Transverse colon (tissue), 4 donors: Measurements from ENCODE around the gene PHPT1. TPM values are rescaled to one million over a fixed set of nuclear protein-coding genes. Genes with fewer than 3 reads are reported as not detected.

ENCODE experiments used
- DNase-seq: peaks from one replicate; pipeline ENCODE4 v3.0.0-alpha.2; 2019
- H3K27ac ChIP-seq, 4 donors: fragments of 200-600 bp; sonication (generic); 2 replicates each; pipeline ENCODE4 v1.5.1; 2016 to 2018; ENCODE audit warnings: inconsistent platforms in 4 of 4
- H3K27me3 ChIP-seq: fragments of 200-600 bp; sonication (generic); 2 replicates; pipeline ENCODE4 v1.5.1; 2017; ENCODE audit warnings: inconsistent platforms
- H3K36me3 ChIP-seq, 4 donors: fragments of 200-600 bp; sonication (generic); 2 replicates each; pipeline ENCODE4 v1.5.1; 2017 to 2019; ENCODE audit warnings: inconsistent platforms in 4 of 4
- H3K4me1 ChIP-seq, 4 donors: fragments of 200-600 bp; sonication (generic); 2 replicates each; pipeline ENCODE4 v1.5.1; 2017 to 2020; ENCODE audit warnings: inconsistent platforms in 4 of 4
- H3K4me3 ChIP-seq, 4 donors: fragments of 200-600 bp; sonication (generic); 1 replicate in 1 of 4; 2 replicates in 3 of 4; pipeline versions ENCODE4 v1.5.1 to v1.6.1; 2017 to 2019; ENCODE audit warnings: inconsistent platforms in 4 of 4
- H3K9me3 ChIP-seq, 2 donors: fragments of 200-600 bp; sonication (generic); 2 replicates each; pipeline ENCODE4 v1.5.1; 2017 to 2019; ENCODE audit warnings: inconsistent platforms in 2 of 2
- CTCF ChIP-seq, 5 experiments: fragments of 200-600 bp in 3 of 5; fragments of 450-650 bp in 2 of 5; sonication (generic) in 3 of 5; IDR thresholded peaks; 1 replicate in 2 of 5; 2 replicates in 3 of 5; pipeline ENCODE4 v1.5.1; 2016 to 2017; ENCODE audit warnings: antibody characterized with exemption in 5 of 5, inconsistent platforms in 3 of 5, mild to moderate bottlenecking in 2 of 5, moderate library complexity in 1 of 5
- EP300 ChIP-seq: sonication (generic); formaldehyde crosslinking; IDR thresholded peaks from one replicate; pipeline ENCODE4 v1.6.1; 2017; ENCODE audit warnings: antibody characterized with exemption, low read depth
- POLR2A ChIP-seq: fragments of 450-650 bp; IDR thresholded peaks from one replicate; pipeline ENCODE4 v1.6.1; 2016; ENCODE audit warnings: antibody characterized with exemption, mild to moderate bottlenecking, moderate library complexity
- POLR2AphosphoS5 ChIP-seq, 3 donors: sonication (generic); formaldehyde crosslinking; IDR thresholded peaks; one replicate each; pipeline ENCODE4 v1.6.1; 2016; ENCODE audit warnings: antibody characterized with exemption in 3 of 3
- WGBS, 2 donors: methylation state at CpG; one replicate each; pipeline ENCODE4 v1.1.5; 2018; ENCODE audit warnings: low coverage in 1 of 2; 5-methylcytosine and 5-hydroxymethylcytosine counted together
- in situ Hi-C, 4 donors: fragments of 200-750 bp; cut with MboI; loops; one replicate each; pipeline versions ENCODE4 v1.15.0 to v1.15.1; 2017; ENCODE audit warnings: low sequenced_read_pairs in 3 of 4, low pct_ligation_motif_present in 1 of 4, low pct_unique_long_range_greater_than_20kb in 1 of 4
- intact Hi-C: fragments of 100-400 bp; cut with DNase I; formaldehyde crosslinking; loops from one replicate; pipeline ENCODE4 v1.15.1; 2023; ENCODE audit warnings: low total_unique reads
- total RNA-seq, 4 donors: library from RNA; depleted of rRNA; stranded (reverse); fragments of >200 nt; gene quantifications; one replicate each; pipeline ENCODE4 v1.1.0, GENCODE V29; 2016

Gene PHPT1
- total RNA-seq, 4 donors from 2014 or later: 69.7 to 134 (median 107) TPM

GRCh38 chr9:136803551-136804508 lies 45.4 kb upstream of the PHPT1 start:
- H3K4me3 ChIP-seq: no peak overlapping the region
- H3K27me3 ChIP-seq: peaks cover 37% of the 10 kb centered on the region
- peaks cover 20 to 44% (median 39%) of the 10 kb centered on the region in 4 donors for H3K4me1 ChIP-seq
- no peak for DNase-seq
- in situ Hi-C loops (no loop called here), intact Hi-C loops (no loop called here)
- no peaks in the 10 kb centered on the region for H3K36me3 ChIP-seq
- 90% methylated on average over 22 of the region's 22 CpGs; no CpG with 5 or more reads in 1 of the 2 donors for WGBS, 2 donors
- TF ChIP-seq CTCF (IDR thresholded peaks at IDR 0.05) (no peak), POLR2AphosphoS5 (IDR thresholded peaks at IDR 0.05) (no peak), POLR2A (no peak), EP300 (no peak)
- H3K9me3 ChIP-seq: no peaks in the 10 kb centered on the region
- no peak overlapping the region for H3K27ac ChIP-seq

GRCh38 chr9:136804509-136805206 lies 44.6 kb upstream of the PHPT1 start:
- TF ChIP-seq CTCF (IDR thresholded peaks at IDR 0.05) (no peak), POLR2AphosphoS5 (IDR thresholded peaks at IDR 0.05) (no peak), EP300 (no peak), POLR2A (no peak)
- no peak overlapping the region for H3K4me3 ChIP-seq
- in situ Hi-C loops (no loop called here), intact Hi-C loops (no loop called here)
- peaks cover 26 to 47% (median 42%) of the 10 kb centered on the region in 4 donors for H3K4me1 ChIP-seq
- no peaks in the 10 kb centered on the region for H3K36me3 ChIP-seq
- 97% methylated on average over 20 of the region's 20 CpGs; no CpG with 5 or more reads in 1 of the 2 donors for WGBS, 2 donors
- no peaks in the 10 kb centered on the region for H3K9me3 ChIP-seq
- peaks cover 29% of the 10 kb centered on the region for H3K27me3 ChIP-seq
- no peak overlapping the region for H3K27ac ChIP-seq
- DNase-seq: no peak

- DNase-seq: no peak
Measured at GRCh38 chr9:136805207-136805740, 43.9 kb upstream of the PHPT1 start.

More at GRCh38 chr9:136805207-136805740, 43.9 kb upstream of the PHPT1 start:
- WGBS, 2 donors: 90 to 92% methylated on average over 4 to 11 of the region's 12 CpGs
- Histone ChIP-seq H3K27ac (no peak overlapping the region), H3K4me1 (peaks cover 24 to 47% (median 42%) of the 10 kb centered on the region in 4 donors), H3K4me3 (no peak overlapping the region), H3K9me3 (no peaks in the 10 kb centered on the region), H3K27me3 (peaks cover 23% of the 10 kb centered on the region), H3K36me3 (no peaks in the 10 kb centered on the region)
- TF ChIP-seq CTCF (IDR thresholded peaks at IDR 0.05) (no peak), POLR2A (peak; percentile 2)
- intact Hi-C loops: no loop called here
- in situ Hi-C loops: no loop called here
